GM19239 (cell line): ENCODE results near the gene SPC25.

Source experiments
- DNase-seq: peaks from one replicate; pipeline ENCODE4 v3.0.0; 2011; ENCODE audit warnings: low spot score; ENCODE audit not compliant: insufficient read length
- FAIRE-seq: peaks from 2 replicates; lab custom pipeline; 2011; peaks lifted over from hg19 to GRCh38; lab: Jason Lieb, UNC

SPC25 gene

GRCh38 chr2:168850846-168851245 is 39.4 kb downstream of the SPC25 start:
- FAIRE-seq, result no peak
- DNase-seq, result no peak

GRCh38 chr2:168849610-168850009 is 40.6 kb downstream of the SPC25 start:
- DNase-seq, result no peak
- no peak for FAIRE-seq

GRCh38 chr2:168848225-168848624 is 42.0 kb downstream of the SPC25 start:
- no peak for DNase-seq

GRCh38 chr2:168843253-168843652 is 47.0 kb downstream of the SPC25 start:
- FAIRE-seq (no peak), DNase-seq (no peak)

More at GRCh38 chr2:168848225-168848624, 42.0 kb downstream of the SPC25 start:
- FAIRE-seq, result no peak

GRCh38 chr2:168841445-168841844 is 48.8 kb downstream of the SPC25 start:
- FAIRE-seq (no peak), DNase-seq (no peak)

- DNase-seq, result no peak
- no peak for FAIRE-seq
Observed at GRCh38 chr2:168835969-168836368, 54.3 kb downstream of the SPC25 start.

- FAIRE-seq (no peak), DNase-seq (no peak)
Observed at GRCh38 chr2:168831662-168832061, 58.6 kb downstream of the SPC25 start.

GRCh38 chr2:168830958-168831357 is 59.3 kb downstream of the SPC25 start:
- no peak for FAIRE-seq
- DNase-seq, result no peak

- no peak for DNase-seq
- no peak for FAIRE-seq
Observed at GRCh38 chr2:168825126-168825525, 65.1 kb downstream of the SPC25 start.

- no peak for DNase-seq
Observed at GRCh38 chr2:168821992-168822391, 68.2 kb downstream of the SPC25 start.

GRCh38 chr2:168821577-168821976 is 68.7 kb downstream of the SPC25 start:
- no peak for FAIRE-seq
- DNase-seq, result no peak

More at GRCh38 chr2:168821992-168822391, 68.2 kb downstream of the SPC25 start:
- no peak for FAIRE-seq
